Panc1 (cell line): ENCODE results near the gene FBXL22. TPM values are rescaled to one million over a fixed set of nuclear protein-coding genes. Genes with fewer than 3 reads are reported as not detected.

Experiments
- ATAC-seq: fragments of 200-7000 bp; cut with Tn5 transposase; 2 replicates; pipeline ENCODE4 v1.9.1; 2020; ENCODE audit warnings: mild to moderate bottlenecking, moderate library complexity
- BruUV-seq: library from RNA; stranded (reverse); fragments of 400-500 nt; replicated peaks from 2 replicates; lab custom pipeline; 2021; lab: Mats Ljungman, UMichigan
- CTCF ChIA-PET: fragments of 300-600 bp; sonication (Branson Sonifier 250); formaldehyde crosslinking; loops from one replicate; lab custom pipeline; 2022; ENCODE audit warnings: antibody characterized with exemption; lab: Charles Lee
- POLR2A ChIA-PET: fragments of 300-600 bp; sonication (Branson Sonifier 250); formaldehyde crosslinking; loops from one replicate; lab custom pipeline; 2022; ENCODE audit warnings: antibody characterized with exemption; lab: Charles Lee
- DNase-seq: peaks from one replicate; pipeline ENCODE4 v3.0.0-alpha.2; 2010; ENCODE audit warnings: low read depth, low spot score
- H3K27ac ChIP-seq: 2 replicates; pipeline ENCODE4 v1.5.1; 2011; ENCODE audit warnings: mild to moderate bottlenecking, low read length, inconsistent platforms
- H3K27me3 ChIP-seq: fragments of 200-500 bp; sonication (Bioruptor generic); 2 replicates; pipeline ENCODE4 v1.6.0; 2014; ENCODE audit warnings: low read length, inconsistent platforms; ENCODE audit not compliant: control insufficient read depth, insufficient read depth
- H3K36me3 ChIP-seq: fragments of 200-500 bp; sonication (Bioruptor generic); 2 replicates; pipeline ENCODE4 v1.5.1; 2014; ENCODE audit warnings: inconsistent platforms, mild to moderate bottlenecking, low read length, moderate library complexity; ENCODE audit not compliant: control insufficient read depth, insufficient read depth
- H3K4me1 ChIP-seq: 2 replicates; pipeline ENCODE4 v1.5.1; 2011; ENCODE audit warnings: inconsistent platforms, mild to moderate bottlenecking, low read length, moderate library complexity; ENCODE audit not compliant: control insufficient read depth, insufficient read depth
- H3K4me3 ChIP-seq, 2 experiments: 2 replicates each; pipeline ENCODE4 v1.5.1; 2011 to 2012; ENCODE audit warnings: low read depth in 2 of 2, low read length in 2 of 2, mild to moderate bottlenecking in 2 of 2, inconsistent platforms in 1 of 2, moderate library complexity in 1 of 2
- H3K9me3 ChIP-seq: fragments of 200-500 bp; sonication (Bioruptor generic); 2 replicates; pipeline ENCODE4 v1.5.1; 2014; ENCODE audit warnings: low read depth, mild to moderate bottlenecking, inconsistent platforms, low read length, moderate library complexity; ENCODE audit not compliant: control insufficient read depth, insufficient read depth
- POLR2AphosphoS5 ChIP-seq: IDR thresholded peaks from 2 replicates; pipeline ENCODE4 v1.6.1; 2012; ENCODE audit warnings: mild to moderate bottlenecking, low read depth, low read length, moderate library complexity
- SIN3A ChIP-seq: IDR thresholded peaks from 2 replicates; pipeline ENCODE4 v1.6.1; 2012; ENCODE audit warnings: low read depth, mild to moderate bottlenecking, low read length, moderate library complexity, borderline replicate concordance; ENCODE audit not compliant: insufficient read depth
- TCF7L2 ChIP-seq: IDR thresholded peaks from 2 replicates; pipeline ENCODE4 v1.6.1; 2011; ENCODE audit warnings: mild to moderate bottlenecking, low read depth, low read length, inconsistent platforms
- in situ Hi-C: cut with HindIII; loops from 2 replicates; pipeline ENCODE4 v1.10.0; 2016; ENCODE audit warnings: low sequenced_read_pairs, low pct_unique_long_range_greater_than_20kb
- intact Hi-C: fragments of 100-400 bp; cut with micrococcal nuclease; formaldehyde crosslinking; loops from one replicate; pipeline ENCODE4 v1.10.0; 2022; ENCODE audit not compliant: unreplicated experiment
- total RNA-seq: library from RNA; stranded (reverse); gene quantifications from one replicate; pipeline ENCODE4 v1.2.1, GENCODE V29; 2021; ENCODE audit not compliant: unreplicated experiment
- TF ChIP-seq, protein P1 (sequence below), 2 experiments: IDR thresholded peaks; 2 replicates each; pipeline ENCODE4 v1.6.1; 2011 to 2012; ENCODE audit warnings: low read depth in 2 of 2, control low read depth in 1 of 2, low read length in 1 of 2, mild to moderate bottlenecking in 1 of 2, moderate library complexity in 1 of 2; ENCODE audit not compliant: insufficient read depth in 1 of 2
- TF ChIP-seq, protein P2 (sequence below): fragments of 450-650 bp; IDR thresholded peaks from 2 replicates; pipeline ENCODE4 v1.5.1; 2017; ENCODE audit warnings: mild to moderate bottlenecking

FBXL22 gene
- total RNA-seq, 1 experiment from 2014 or later = 0.54 TPM

DNA sequence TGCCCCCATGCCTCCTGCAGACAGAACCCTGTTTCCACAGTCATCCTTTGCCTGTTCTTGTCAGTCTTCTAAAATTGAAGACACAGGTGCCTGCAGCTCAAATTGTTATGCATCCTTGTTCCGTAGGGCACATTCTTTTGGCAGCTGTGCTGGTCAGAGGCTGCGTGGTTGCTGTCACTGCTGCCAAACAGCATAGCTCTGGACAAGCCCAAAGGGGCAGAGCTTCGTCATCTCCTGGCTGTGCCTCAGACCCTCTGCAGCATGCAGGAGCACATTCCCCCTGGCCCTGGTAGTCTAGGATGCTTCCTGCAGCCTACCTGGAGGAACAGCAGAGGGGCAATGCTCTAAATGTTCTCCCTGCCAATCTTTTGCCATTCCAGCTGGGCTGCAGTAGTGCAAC, 2.1 kb upstream of the FBXL22 start:
- Histone ChIP-seq H3K9me3 (no peaks in the 10 kb centered on the region), H3K36me3 (peaks cover 10% of the 10 kb centered on the region; the same call in 1 of the 2 replicates), H3K27me3 (no peaks in the 10 kb centered on the region), H3K4me3 (no peak overlapping the region), H3K4me1 (peaks cover 11% of the 10 kb centered on the region; the same call in 1 of the 2 replicates), H3K27ac (no peak overlapping the region)
- in situ Hi-C loops = no loop called here
- ATAC-seq = no peak
- no TSS peak for BruUV-seq
- POLR2A ChIA-PET = interaction anchor here (0.7 kb wide), 1 partner anchor 91 kb away, joined by 3 read pairs; the partner anchor contains the start of gene USP3
- CTCF ChIA-PET = no interaction called here
- TF ChIP-seq, protein P1, sequence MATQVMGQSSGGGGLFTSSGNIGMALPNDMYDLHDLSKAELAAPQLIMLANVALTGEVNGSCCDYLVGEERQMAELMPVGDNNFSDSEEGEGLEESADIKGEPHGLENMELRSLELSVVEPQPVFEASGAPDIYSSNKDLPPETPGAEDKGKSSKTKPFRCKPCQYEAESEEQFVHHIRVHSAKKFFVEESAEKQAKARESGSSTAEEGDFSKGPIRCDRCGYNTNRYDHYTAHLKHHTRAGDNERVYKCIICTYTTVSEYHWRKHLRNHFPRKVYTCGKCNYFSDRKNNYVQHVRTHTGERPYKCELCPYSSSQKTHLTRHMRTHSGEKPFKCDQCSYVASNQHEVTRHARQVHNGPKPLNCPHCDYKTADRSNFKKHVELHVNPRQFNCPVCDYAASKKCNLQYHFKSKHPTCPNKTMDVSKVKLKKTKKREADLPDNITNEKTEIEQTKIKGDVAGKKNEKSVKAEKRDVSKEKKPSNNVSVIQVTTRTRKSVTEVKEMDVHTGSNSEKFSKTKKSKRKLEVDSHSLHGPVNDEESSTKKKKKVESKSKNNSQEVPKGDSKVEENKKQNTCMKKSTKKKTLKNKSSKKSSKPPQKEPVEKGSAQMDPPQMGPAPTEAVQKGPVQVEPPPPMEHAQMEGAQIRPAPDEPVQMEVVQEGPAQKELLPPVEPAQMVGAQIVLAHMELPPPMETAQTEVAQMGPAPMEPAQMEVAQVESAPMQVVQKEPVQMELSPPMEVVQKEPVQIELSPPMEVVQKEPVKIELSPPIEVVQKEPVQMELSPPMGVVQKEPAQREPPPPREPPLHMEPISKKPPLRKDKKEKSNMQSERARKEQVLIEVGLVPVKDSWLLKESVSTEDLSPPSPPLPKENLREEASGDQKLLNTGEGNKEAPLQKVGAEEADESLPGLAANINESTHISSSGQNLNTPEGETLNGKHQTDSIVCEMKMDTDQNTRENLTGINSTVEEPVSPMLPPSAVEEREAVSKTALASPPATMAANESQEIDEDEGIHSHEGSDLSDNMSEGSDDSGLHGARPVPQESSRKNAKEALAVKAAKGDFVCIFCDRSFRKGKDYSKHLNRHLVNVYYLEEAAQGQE (IDR thresholded peaks at IDR 0.05; ENCODE audit: insufficient read depth in 1 of 2, low read depth in 2 of 2, low read length in 1 of 2) = no peak
- TF ChIP-seq, protein P2, sequence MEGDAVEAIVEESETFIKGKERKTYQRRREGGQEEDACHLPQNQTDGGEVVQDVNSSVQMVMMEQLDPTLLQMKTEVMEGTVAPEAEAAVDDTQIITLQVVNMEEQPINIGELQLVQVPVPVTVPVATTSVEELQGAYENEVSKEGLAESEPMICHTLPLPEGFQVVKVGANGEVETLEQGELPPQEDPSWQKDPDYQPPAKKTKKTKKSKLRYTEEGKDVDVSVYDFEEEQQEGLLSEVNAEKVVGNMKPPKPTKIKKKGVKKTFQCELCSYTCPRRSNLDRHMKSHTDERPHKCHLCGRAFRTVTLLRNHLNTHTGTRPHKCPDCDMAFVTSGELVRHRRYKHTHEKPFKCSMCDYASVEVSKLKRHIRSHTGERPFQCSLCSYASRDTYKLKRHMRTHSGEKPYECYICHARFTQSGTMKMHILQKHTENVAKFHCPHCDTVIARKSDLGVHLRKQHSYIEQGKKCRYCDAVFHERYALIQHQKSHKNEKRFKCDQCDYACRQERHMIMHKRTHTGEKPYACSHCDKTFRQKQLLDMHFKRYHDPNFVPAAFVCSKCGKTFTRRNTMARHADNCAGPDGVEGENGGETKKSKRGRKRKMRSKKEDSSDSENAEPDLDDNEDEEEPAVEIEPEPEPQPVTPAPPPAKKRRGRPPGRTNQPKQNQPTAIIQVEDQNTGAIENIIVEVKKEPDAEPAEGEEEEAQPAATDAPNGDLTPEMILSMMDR = no peak
- TF ChIP-seq TCF7L2 = no peak
- TF ChIP-seq SIN3A = no peak
- no peak for TF ChIP-seq POLR2AphosphoS5
- intact Hi-C loops = loop anchor here (5.0 kb wide), 1 partner anchor 128 kb away; no protein-coding TSS in a partner anchor
- DNase-seq = no peak

DNA sequence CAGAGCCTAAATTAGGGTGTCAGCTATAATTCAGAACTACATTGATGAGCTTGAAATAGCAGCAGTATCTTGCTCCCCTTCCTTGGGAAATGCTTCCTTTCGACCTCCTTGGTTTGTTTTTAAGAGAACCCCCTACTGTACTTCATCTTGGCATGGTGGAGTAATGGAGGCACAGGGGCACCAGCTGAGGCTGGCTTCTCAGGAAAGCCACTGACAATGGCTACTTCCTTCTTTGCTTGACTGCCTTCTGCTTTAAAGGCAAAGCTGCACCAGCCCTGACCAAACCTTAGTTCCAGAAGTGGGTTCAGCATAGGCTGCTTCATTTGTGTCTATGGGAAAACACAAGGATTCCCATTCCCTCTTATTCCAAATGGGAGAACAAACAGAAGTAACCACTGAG, 1.5 kb upstream of the FBXL22 start:
- no peaks in the 10 kb centered on the region for H3K9me3 ChIP-seq
- no peak overlapping the region for H3K4me3 ChIP-seq
- POLR2A ChIA-PET = interaction anchor here (0.7 kb wide), 1 partner anchor 92 kb away, joined by 3 read pairs; the partner anchor contains the start of gene USP3
- no TSS peak for BruUV-seq
- TF ChIP-seq POLR2AphosphoS5 = no peak
- TF ChIP-seq, protein P1 (IDR thresholded peaks at IDR 0.05; ENCODE audit: insufficient read depth in 1 of 2, low read depth in 2 of 2, low read length in 1 of 2) = no peak
- no peak for TF ChIP-seq SIN3A
- TF ChIP-seq, protein P2 = no peak
- TF ChIP-seq TCF7L2 = no peak
- in situ Hi-C loops = no loop called here
- H3K27me3 ChIP-seq = no peaks in the 10 kb centered on the region
- H3K4me1 ChIP-seq = peaks cover 11% of the 10 kb centered on the region; the same call in 1 of the 2 replicates
- no peak for ATAC-seq
- no peak overlapping the region for H3K27ac ChIP-seq
- CTCF ChIA-PET = no interaction called here
- no peak for DNase-seq
- intact Hi-C loops = loop anchor here (5.0 kb wide), 1 partner anchor 128 kb away; no protein-coding TSS in a partner anchor
- H3K36me3 ChIP-seq = peaks cover 7% of the 10 kb centered on the region; the same call in 1 of the 2 replicates
